Neural progenitor cell (in vitro differentiated cells): ENCODE results near the gene PRKAR1A. TPM values are rescaled to one million over a fixed set of nuclear protein-coding genes. Genes with fewer than 3 reads are reported as not detected.

Source experiments
- DNase-seq: peaks from one replicate; pipeline ENCODE4 v3.0.0-alpha.2; 2016; ENCODE audit warnings: low spot score
- H2AFZ ChIP-seq: fragments of 200-600 bp; sonication (generic); replicated peaks from 2 replicates; pipeline ENCODE4 v1.6.1; 2016; ENCODE audit warnings: antibody characterized with exemption
- H3F3A ChIP-seq: fragments of 200-600 bp; sonication (generic); 2 replicates; pipeline ENCODE4 v1.6.1; 2016; ENCODE audit warnings: antibody characterized with exemption, low read depth
- H3K27ac ChIP-seq: fragments of 200-600 bp; sonication (generic); 2 replicates; pipeline ENCODE4 v1.5.1; 2016; ENCODE audit warnings: mild to moderate bottlenecking
- H3K27me3 ChIP-seq: fragments of 200-600 bp; sonication (generic); 2 replicates; pipeline ENCODE4 v1.6.1; 2016; ENCODE audit warnings: mild to moderate bottlenecking, moderate library complexity
- H3K36me3 ChIP-seq: fragments of 200-600 bp; sonication (generic); 2 replicates; pipeline ENCODE4 v1.5.1; 2016
- H3K4me1 ChIP-seq: fragments of 200-600 bp; sonication (generic); 2 replicates; pipeline ENCODE4 v1.6.1; 2016; ENCODE audit warnings: mixed run types
- H3K4me2 ChIP-seq: fragments of 200-600 bp; sonication (generic); 2 replicates; pipeline ENCODE4 v1.6.1; 2016
- H3K4me3 ChIP-seq: fragments of 200-600 bp; sonication (generic); 2 replicates; pipeline ENCODE4 v1.5.1; 2016
- H3K79me2 ChIP-seq: fragments of 200-600 bp; sonication (generic); 2 replicates; pipeline ENCODE4 v1.6.1; 2016; ENCODE audit warnings: low read depth
- H3K9ac ChIP-seq: fragments of 200-600 bp; sonication (generic); 2 replicates; pipeline ENCODE4 v1.6.1; 2016
- H3K9me3 ChIP-seq: fragments of 200-600 bp; sonication (generic); 2 replicates; pipeline ENCODE4 v1.5.1; 2016; ENCODE audit warnings: low read depth
- H4K20me1 ChIP-seq: fragments of 200-600 bp; sonication (generic); 2 replicates; pipeline ENCODE4 v1.6.1; 2016; ENCODE audit warnings: low read depth
- H3K27ac Mint-ChIP-seq: 3 replicates; pipeline ENCODE4 v1.8.0; 2021; ENCODE audit warnings: mixed read lengths
- H3K27me3 Mint-ChIP-seq: 2 replicates; pipeline ENCODE4 v1.8.0; 2022; ENCODE audit warnings: low read depth, mild to moderate bottlenecking, inconsistent platforms, moderate library complexity, mixed read lengths; ENCODE audit not compliant: insufficient read depth
- H3K36me3 Mint-ChIP-seq: 3 replicates; pipeline ENCODE4 v1.8.0; 2021; ENCODE audit warnings: mixed read lengths
- H3K4me1 Mint-ChIP-seq: 3 replicates; pipeline ENCODE4 v1.8.0; 2021; ENCODE audit warnings: mixed read lengths
- H3K4me3 Mint-ChIP-seq: 3 replicates; pipeline ENCODE4 v1.8.0; 2021; ENCODE audit warnings: mild to moderate bottlenecking, moderate library complexity, mixed read lengths
- H3K9me3 Mint-ChIP-seq: 3 replicates; pipeline ENCODE4 v1.8.0; 2020; ENCODE audit warnings: mixed read lengths
- EZH2 ChIP-seq: fragments of 200-600 bp; sonication (generic); IDR thresholded peaks from 2 replicates; pipeline ENCODE4 v1.6.1; 2017; ENCODE audit warnings: antibody characterized with exemption, mild to moderate bottlenecking, moderate library complexity
- EZH2phosphoT487 ChIP-seq: fragments of 200-600 bp; sonication (generic); IDR thresholded peaks from 2 replicates; pipeline ENCODE4 v1.6.1; 2017; ENCODE audit warnings: antibody characterized with exemption
- total RNA-seq: library from RNA; depleted of rRNA; stranded (reverse); fragments of >200 nt; gene quantifications from 2 replicates; pipeline ENCODE4 v1.2.3, GENCODE V29; 2015; ENCODE audit warnings: low replicate concordance
- TF ChIP-seq, protein P1 (sequence below): fragments of 200-600 bp; sonication (generic); IDR thresholded peaks from 2 replicates; pipeline ENCODE4 v1.5.1; 2017; ENCODE audit warnings: antibody characterized with exemption, mild to moderate bottlenecking

Gene PRKAR1A
- total RNA-seq, 1 donor from 2014 or later = 168 TPM

DNA sequence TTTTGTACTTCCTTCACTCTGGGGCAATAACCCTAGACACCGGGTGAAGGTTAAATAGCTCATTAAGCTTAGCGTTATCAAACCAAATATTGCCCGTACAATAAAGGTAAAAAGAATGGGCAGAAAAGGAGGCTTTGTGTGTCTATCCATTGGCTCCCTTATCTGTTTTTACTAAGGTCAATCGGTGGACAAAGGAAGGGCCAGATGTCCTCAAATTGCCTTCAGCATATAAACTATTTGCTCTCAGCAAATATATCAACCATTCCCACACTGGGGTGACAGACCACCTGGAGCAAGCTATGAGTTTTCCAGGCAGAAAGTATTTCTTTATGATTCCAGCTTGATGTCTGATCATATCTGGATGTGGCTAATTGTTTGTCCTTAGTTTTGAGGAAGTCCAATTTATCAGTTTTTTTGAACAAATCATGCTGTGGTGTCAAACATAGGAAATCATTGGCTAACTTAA is 29.6 kb upstream of the PRKAR1A start:
- H3K27ac Mint-ChIP-seq = no peak overlapping the region

DNA sequence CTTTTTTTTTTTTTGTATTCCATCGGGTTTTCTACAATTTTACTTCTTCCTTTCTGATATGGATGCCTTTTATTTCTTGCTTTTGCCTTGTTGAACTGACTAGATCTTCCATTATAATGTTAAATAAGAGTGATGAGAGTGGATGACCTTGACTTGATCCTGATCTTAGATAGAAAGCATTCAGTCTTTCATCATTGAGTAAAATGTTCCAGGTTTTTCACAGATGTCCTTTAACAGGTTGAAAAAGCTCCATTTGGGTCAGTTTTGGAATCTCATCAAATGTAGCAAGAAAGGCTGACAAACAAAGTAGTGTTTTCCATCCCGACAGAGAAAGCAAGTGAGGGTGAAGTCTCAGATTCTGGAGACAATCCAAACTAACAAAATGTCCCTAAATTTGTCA is 27.8 kb upstream of the PRKAR1A start:
- DNase-seq = no peak
- H3K27ac ChIP-seq = no peak overlapping the region
- no peak overlapping the region for H2AFZ ChIP-seq
- no peaks in the 10 kb centered on the region for H3K79me2 ChIP-seq
- no peaks in the 10 kb centered on the region for H3F3A ChIP-seq
- Mint-ChIP-seq H3K4me1 (no peaks in the 10 kb centered on the region), H3K4me3 (no peak overlapping the region), H3K36me3 (no peaks in the 10 kb centered on the region), H3K27ac (no peak overlapping the region), H3K27me3 (no peaks in the 10 kb centered on the region), H3K9me3 (no peaks in the 10 kb centered on the region)
- TF ChIP-seq, protein P1, sequence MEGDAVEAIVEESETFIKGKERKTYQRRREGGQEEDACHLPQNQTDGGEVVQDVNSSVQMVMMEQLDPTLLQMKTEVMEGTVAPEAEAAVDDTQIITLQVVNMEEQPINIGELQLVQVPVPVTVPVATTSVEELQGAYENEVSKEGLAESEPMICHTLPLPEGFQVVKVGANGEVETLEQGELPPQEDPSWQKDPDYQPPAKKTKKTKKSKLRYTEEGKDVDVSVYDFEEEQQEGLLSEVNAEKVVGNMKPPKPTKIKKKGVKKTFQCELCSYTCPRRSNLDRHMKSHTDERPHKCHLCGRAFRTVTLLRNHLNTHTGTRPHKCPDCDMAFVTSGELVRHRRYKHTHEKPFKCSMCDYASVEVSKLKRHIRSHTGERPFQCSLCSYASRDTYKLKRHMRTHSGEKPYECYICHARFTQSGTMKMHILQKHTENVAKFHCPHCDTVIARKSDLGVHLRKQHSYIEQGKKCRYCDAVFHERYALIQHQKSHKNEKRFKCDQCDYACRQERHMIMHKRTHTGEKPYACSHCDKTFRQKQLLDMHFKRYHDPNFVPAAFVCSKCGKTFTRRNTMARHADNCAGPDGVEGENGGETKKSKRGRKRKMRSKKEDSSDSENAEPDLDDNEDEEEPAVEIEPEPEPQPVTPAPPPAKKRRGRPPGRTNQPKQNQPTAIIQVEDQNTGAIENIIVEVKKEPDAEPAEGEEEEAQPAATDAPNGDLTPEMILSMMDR = no peak
- TF ChIP-seq EZH2 (no peak), EZH2phosphoT487 (no peak)
- no peaks in the 10 kb centered on the region for H3K4me1 ChIP-seq
- H3K9ac ChIP-seq = no peak overlapping the region
- no peaks in the 10 kb centered on the region for H3K36me3 ChIP-seq
- H3K27me3 ChIP-seq = no peaks in the 10 kb centered on the region
- H4K20me1 ChIP-seq = no peaks in the 10 kb centered on the region
- H3K4me2 ChIP-seq = no peak overlapping the region
- H3K9me3 ChIP-seq = no peaks in the 10 kb centered on the region
- H3K4me3 ChIP-seq = no peak overlapping the region

More for the DNA sequence above, 29.6 kb upstream of the PRKAR1A start:
- Mint-ChIP-seq H3K4me3 (no peak overlapping the region), H3K36me3 (no peaks in the 10 kb centered on the region), H3K27me3 (no peaks in the 10 kb centered on the region), H3K9me3 (no peaks in the 10 kb centered on the region), H3K4me1 (no peaks in the 10 kb centered on the region)
- H3K27ac ChIP-seq = no peak overlapping the region
- H3K79me2 ChIP-seq = no peaks in the 10 kb centered on the region
- no peak overlapping the region for H2AFZ ChIP-seq
- DNase-seq = no peak
- H3K27me3 ChIP-seq = no peaks in the 10 kb centered on the region
- no peaks in the 10 kb centered on the region for H3K4me1 ChIP-seq
- H3K36me3 ChIP-seq = no peaks in the 10 kb centered on the region
- no peaks in the 10 kb centered on the region for H4K20me1 ChIP-seq
- no peaks in the 10 kb centered on the region for H3K9me3 ChIP-seq
- no peaks in the 10 kb centered on the region for H3F3A ChIP-seq
- TF ChIP-seq EZH2 (no peak), EZH2phosphoT487 (no peak)
- TF ChIP-seq, protein P1 = no peak
- no peak overlapping the region for H3K9ac ChIP-seq
- no peak overlapping the region for H3K4me3 ChIP-seq
- H3K4me2 ChIP-seq = no peak overlapping the region

DNA sequence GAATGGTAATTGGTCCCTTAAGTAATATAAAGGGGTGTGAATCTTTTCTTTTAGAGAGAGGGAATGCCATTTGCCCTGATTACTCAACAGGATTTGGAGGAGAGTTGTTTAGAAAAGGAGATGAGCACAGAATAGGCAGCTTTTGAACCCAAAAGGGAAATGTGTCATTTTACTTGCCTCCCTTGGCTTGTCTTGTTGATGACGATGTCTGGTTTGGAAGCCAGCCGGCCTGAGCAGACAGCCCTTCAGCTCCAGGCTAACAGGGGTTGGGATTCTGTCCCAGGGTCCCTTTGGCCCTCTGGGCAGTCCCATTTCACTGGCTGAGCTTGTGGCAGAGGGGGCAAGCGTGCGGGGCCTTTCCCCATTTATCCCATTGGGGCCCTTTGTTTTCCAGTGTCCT is 22.3 kb upstream of the PRKAR1A start:
- Mint-ChIP-seq H3K9me3 (no peaks in the 10 kb centered on the region), H3K4me3 (no peak overlapping the region), H3K4me1 (peaks cover 3% of the 10 kb centered on the region), H3K36me3 (no peaks in the 10 kb centered on the region), H3K27me3 (peaks cover 3% of the 10 kb centered on the region), H3K27ac (no peak overlapping the region)
- Histone ChIP-seq H3K27ac (no peak overlapping the region), H3K9ac (no peak overlapping the region), H3K4me3 (no peak overlapping the region), H3K4me2 (no peak overlapping the region), H3F3A (no peaks in the 10 kb centered on the region), H3K36me3 (no peaks in the 10 kb centered on the region), H3K4me1 (no peaks in the 10 kb centered on the region), H4K20me1 (no peaks in the 10 kb centered on the region), H3K9me3 (no peaks in the 10 kb centered on the region), H3K27me3 (no peaks in the 10 kb centered on the region), H2AFZ (no peak overlapping the region), H3K79me2 (no peaks in the 10 kb centered on the region)
- TF ChIP-seq EZH2phosphoT487 (no peak), EZH2 (no peak)
- TF ChIP-seq, protein P1 = no peak
- DNase-seq = no peak
